Testis (tissue), 2 donors: ENCODE measurements around the gene WAC.

Source experiments
- POLR2A ChIP-seq: fragments of 450-650 bp; IDR thresholded peaks from one replicate; pipeline ENCODE4 v1.6.1; 2017; ENCODE audit warnings: antibody characterized with exemption, mild to moderate bottlenecking, moderate library complexity
- TF ChIP-seq, protein P1 (sequence below), 3 experiments: fragments of 450-650 bp in 2 of 3; fragments of 200-600 bp in 1 of 3; sonication (generic) in 1 of 3; IDR thresholded peaks; one replicate each; pipeline ENCODE4 v1.5.1; 2016 to 2019; ENCODE audit warnings: antibody characterized with exemption in 3 of 3, mild to moderate bottlenecking in 2 of 3, moderate library complexity in 1 of 3

DNA sequence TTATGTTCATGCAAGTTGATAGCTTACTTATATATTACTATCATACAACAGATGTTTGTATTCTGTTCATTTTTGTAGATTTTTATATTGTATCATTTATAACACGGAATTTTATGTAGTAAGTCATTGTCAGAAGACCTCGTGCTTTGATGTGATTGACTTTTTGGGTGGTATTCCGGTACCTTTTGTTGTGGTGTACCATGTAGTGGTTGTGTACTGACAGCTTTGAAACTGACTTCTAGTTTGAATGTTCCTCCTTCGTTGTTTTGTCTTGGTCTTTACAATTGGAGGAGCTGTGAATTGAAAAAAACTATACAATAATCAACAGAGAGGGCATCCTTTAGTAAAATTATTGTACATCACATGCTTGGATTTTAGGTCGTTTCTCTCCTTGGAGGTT lies 61.5 kb downstream of the WAC start:
- TF ChIP-seq POLR2A = no peak
- TF ChIP-seq, protein P1, sequence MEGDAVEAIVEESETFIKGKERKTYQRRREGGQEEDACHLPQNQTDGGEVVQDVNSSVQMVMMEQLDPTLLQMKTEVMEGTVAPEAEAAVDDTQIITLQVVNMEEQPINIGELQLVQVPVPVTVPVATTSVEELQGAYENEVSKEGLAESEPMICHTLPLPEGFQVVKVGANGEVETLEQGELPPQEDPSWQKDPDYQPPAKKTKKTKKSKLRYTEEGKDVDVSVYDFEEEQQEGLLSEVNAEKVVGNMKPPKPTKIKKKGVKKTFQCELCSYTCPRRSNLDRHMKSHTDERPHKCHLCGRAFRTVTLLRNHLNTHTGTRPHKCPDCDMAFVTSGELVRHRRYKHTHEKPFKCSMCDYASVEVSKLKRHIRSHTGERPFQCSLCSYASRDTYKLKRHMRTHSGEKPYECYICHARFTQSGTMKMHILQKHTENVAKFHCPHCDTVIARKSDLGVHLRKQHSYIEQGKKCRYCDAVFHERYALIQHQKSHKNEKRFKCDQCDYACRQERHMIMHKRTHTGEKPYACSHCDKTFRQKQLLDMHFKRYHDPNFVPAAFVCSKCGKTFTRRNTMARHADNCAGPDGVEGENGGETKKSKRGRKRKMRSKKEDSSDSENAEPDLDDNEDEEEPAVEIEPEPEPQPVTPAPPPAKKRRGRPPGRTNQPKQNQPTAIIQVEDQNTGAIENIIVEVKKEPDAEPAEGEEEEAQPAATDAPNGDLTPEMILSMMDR (IDR thresholded peaks at IDR 0.05) = no peak
